HepG2 (cell line): ENCODE results near the gene STXBP4. TPM values are rescaled to one million over a fixed set of nuclear protein-coding genes. Genes with fewer than 3 reads are reported as not detected.

Experiments used
- DRAP1 ChIP-seq: IDR thresholded peaks from 2 replicates; pipeline ENCODE4 v1.6.1; 2016; ENCODE audit warnings: missing genetic modification reagents, missing compliant biosample characterization
- MAFG ChIP-seq: sonication (generic); formaldehyde crosslinking; IDR thresholded peaks from 2 replicates; pipeline ENCODE4 v1.5.1; 2020; ENCODE audit warnings: mild to moderate bottlenecking, missing genetic modification reagents
- MXI1 ChIP-seq: IDR thresholded peaks from 3 replicates; pipeline ENCODE4 v1.6.1; 2012; ENCODE audit warnings: low read depth, low read length, inconsistent platforms, borderline replicate concordance
- NONO ChIP-seq, 2 experiments: fragments of 450-650 bp in 1 of 2; sonication (generic) in 1 of 2; formaldehyde crosslinking in 1 of 2; IDR thresholded peaks in 1 of 2; conservative IDR thresholded peaks in 1 of 2; 2 replicates each; pipeline versions ENCODE4 v1.6.1 to v1.8.0; 2017 to 2022; ENCODE audit warnings: mild to moderate bottlenecking in 1 of 2, missing genetic modification reagents in 1 of 2, moderate library complexity in 1 of 2
- PRMT3 ChIP-seq: sonication (generic); formaldehyde crosslinking; IDR thresholded peaks from 2 replicates; pipeline ENCODE4 v1.8.1; 2022; ENCODE audit warnings: low read depth, mild to moderate bottlenecking, moderate library complexity, missing genetic modification reagents, borderline replicate concordance
- REST ChIP-seq, 2 experiments: IDR thresholded peaks; 2 replicates each; pipeline ENCODE4 v1.6.1; 2011 to 2012; ENCODE audit warnings: low read length in 2 of 2, borderline replicate concordance in 1 of 2, low read depth in 1 of 2, mild to moderate bottlenecking in 1 of 2, moderate library complexity in 1 of 2
- ZNF282 ChIP-seq: fragments of 450-650 bp; IDR thresholded peaks from 2 replicates; pipeline ENCODE4 v1.6.1; 2018; ENCODE audit not compliant: partially characterized antibody
- ZNF564 ChIP-seq: sonication (generic); formaldehyde crosslinking; IDR thresholded peaks from 2 replicates; pipeline ENCODE4 v1.8.1; 2023; ENCODE audit warnings: mild to moderate bottlenecking, missing genetic modification reagents
- ZSCAN30 ChIP-seq: sonication (generic); formaldehyde crosslinking; IDR thresholded peaks from 2 replicates; pipeline ENCODE4 v1.5.0; 2020; ENCODE audit warnings: mild to moderate bottlenecking, missing genetic modification reagents
- ZZZ3 ChIP-seq: sonication (generic); formaldehyde crosslinking; IDR thresholded peaks from 2 replicates; pipeline ENCODE4 v1.4.0; 2020; ENCODE audit warnings: missing genetic modification reagents, mild to moderate bottlenecking, borderline replicate concordance
- polyA plus RNA-seq, 8 experiments: library from polyadenylated mRNA; depleted of rRNA in 3 of 8; stranded (reverse) in 7 of 8; unstranded in 1 of 8; fragments of >200 nt; fragmentation: Illumina TruSeq in 4 of 8; extraction: Trizol in 4 of 8; gene quantifications; 2 replicates each; pipeline versions ENCODE4 v1.2.1 to v1.2.3, GENCODE V29; 2011 to 2016; ENCODE audit warnings: low read depth in 4 of 8, missing spikeins in 1 of 8, mixed read lengths in 1 of 8; ENCODE audit not compliant: insufficient read depth in 1 of 8
- total RNA-seq, 5 experiments: library from RNA; depleted of rRNA; stranded (reverse); fragments of >200 nt; fragmentation: Illumina TruSeq; extraction: Trizol; gene quantifications; 2 replicates each; pipeline ENCODE4 v1.2.3, GENCODE V29; 2016; ENCODE audit warnings: low read depth in 1 of 5
- TF ChIP-seq, protein P1 (sequence below): sonication (generic); formaldehyde crosslinking; IDR thresholded peaks from 2 replicates; pipeline ENCODE4 v1.9.0; 2021; ENCODE audit warnings: missing genetic modification reagents, mild to moderate bottlenecking, borderline replicate concordance
- TF ChIP-seq, protein P2 (sequence below): sonication (generic); formaldehyde crosslinking; IDR thresholded peaks from 2 replicates; pipeline ENCODE4 v1.5.0; 2020; ENCODE audit warnings: mild to moderate bottlenecking, missing genetic modification reagents, borderline replicate concordance

STXBP4 gene
- total and polyA plus RNA-seq, 2 of the 13 experiments (the other 11 are each of a cell fraction or from before 2014, with no cell fraction given): 8.5 to 36.1 TPM

GRCh38 chr17:54968262-54968987, at the start of gene STXBP4, which contains the start of gene COX11 (continued):
- TF ChIP-seq MAFG (no peak), ZNF282 (peak; percentile 79), PRMT3 (CRISPR knock-in tag) (no peak), REST (IDR thresholded peaks at IDR 0.05; ENCODE audit: borderline replicate concordance in 1 of 2, low read depth in 1 of 2, low read length in 2 of 2) (no peak), MXI1 (peak; percentile 98), NONO (IDR thresholded peaks at IDR 0.05) (no peak), NONO (CRISPR knock-in tag; conservative IDR thresholded peaks at IDR 0.05) (peak; percentile 81), ZZZ3 (CRISPR knock-in tag) (no peak; the same call in 1 of the 2 replicates), ZSCAN30 (CRISPR knock-in tag) (0 out of 2 replicates have a peak, but pooled peaks have one; percentile 23), ZNF564 (CRISPR knock-in tag) (no peak; the same call in 1 of the 2 replicates), DRAP1 (CRISPR knock-in tag) (peak; percentile 90)
- TF ChIP-seq, protein P1, sequence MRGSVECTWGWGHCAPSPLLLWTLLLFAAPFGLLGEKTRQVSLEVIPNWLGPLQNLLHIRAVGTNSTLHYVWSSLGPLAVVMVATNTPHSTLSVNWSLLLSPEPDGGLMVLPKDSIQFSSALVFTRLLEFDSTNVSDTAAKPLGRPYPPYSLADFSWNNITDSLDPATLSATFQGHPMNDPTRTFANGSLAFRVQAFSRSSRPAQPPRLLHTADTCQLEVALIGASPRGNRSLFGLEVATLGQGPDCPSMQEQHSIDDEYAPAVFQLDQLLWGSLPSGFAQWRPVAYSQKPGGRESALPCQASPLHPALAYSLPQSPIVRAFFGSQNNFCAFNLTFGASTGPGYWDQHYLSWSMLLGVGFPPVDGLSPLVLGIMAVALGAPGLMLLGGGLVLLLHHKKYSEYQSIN (CRISPR knock-in tag): peak; percentile 59; the same call in 1 of the 2 replicates
- TF ChIP-seq, protein P2, sequence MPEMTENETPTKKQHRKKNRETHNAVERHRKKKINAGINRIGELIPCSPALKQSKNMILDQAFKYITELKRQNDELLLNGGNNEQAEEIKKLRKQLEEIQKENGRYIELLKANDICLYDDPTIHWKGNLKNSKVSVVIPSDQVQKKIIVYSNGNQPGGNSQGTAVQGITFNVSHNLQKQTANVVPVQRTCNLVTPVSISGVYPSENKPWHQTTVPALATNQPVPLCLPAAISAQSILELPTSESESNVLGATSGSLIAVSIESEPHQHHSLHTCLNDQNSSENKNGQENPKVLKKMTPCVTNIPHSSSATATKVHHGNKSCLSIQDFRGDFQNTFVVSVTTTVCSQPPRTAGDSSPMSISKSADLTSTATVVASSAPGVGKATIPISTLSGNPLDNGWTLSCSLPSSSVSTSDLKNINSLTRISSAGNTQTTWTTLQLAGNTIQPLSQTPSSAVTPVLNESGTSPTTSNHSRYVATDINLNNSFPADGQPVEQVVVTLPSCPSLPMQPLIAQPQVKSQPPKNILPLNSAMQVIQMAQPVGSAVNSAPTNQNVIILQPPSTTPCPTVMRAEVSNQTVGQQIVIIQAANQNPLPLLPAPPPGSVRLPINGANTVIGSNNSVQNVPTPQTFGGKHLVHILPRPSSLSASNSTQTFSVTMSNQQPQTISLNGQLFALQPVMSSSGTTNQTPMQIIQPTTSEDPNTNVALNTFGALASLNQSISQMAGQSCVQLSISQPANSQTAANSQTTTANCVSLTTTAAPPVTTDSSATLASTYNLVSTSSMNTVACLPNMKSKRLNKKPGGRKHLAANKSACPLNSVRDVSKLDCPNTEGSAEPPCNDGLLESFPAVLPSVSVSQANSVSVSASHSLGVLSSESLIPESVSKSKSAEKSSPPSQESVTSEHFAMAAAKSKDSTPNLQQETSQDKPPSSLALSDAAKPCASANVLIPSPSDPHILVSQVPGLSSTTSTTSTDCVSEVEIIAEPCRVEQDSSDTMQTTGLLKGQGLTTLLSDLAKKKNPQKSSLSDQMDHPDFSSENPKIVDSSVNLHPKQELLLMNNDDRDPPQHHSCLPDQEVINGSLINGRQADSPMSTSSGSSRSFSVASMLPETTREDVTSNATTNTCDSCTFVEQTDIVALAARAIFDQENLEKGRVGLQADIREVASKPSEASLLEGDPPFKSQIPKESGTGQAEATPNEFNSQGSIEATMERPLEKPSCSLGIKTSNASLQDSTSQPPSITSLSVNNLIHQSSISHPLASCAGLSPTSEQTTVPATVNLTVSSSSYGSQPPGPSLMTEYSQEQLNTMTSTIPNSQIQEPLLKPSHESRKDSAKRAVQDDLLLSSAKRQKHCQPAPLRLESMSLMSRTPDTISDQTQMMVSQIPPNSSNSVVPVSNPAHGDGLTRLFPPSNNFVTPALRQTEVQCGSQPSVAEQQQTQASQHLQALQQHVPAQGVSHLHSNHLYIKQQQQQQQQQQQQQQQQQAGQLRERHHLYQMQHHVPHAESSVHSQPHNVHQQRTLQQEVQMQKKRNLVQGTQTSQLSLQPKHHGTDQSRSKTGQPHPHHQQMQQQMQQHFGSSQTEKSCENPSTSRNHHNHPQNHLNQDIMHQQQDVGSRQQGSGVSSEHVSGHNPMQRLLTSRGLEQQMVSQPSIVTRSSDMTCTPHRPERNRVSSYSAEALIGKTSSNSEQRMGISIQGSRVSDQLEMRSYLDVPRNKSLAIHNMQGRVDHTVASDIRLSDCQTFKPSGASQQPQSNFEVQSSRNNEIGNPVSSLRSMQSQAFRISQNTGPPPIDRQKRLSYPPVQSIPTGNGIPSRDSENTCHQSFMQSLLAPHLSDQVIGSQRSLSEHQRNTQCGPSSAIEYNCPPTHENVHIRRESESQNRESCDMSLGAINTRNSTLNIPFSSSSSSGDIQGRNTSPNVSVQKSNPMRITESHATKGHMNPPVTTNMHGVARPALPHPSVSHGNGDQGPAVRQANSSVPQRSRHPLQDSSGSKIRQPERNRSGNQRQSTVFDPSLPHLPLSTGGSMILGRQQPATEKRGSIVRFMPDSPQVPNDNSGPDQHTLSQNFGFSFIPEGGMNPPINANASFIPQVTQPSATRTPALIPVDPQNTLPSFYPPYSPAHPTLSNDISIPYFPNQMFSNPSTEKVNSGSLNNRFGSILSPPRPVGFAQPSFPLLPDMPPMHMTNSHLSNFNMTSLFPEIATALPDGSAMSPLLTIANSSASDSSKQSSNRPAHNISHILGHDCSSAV (CRISPR knock-in tag): peak; percentile 80; the same call in 1 of the 2 replicates
